Measurements from ENCODE around the gene LGALS7B. TPM values are rescaled to one million over a fixed set of nuclear protein-coding genes. Genes with fewer than 3 reads are reported as not detected.

The LGALS7B gene
- total RNA-seq, 1 experiment from 2014 or later = 3.2 TPM

DNA sequence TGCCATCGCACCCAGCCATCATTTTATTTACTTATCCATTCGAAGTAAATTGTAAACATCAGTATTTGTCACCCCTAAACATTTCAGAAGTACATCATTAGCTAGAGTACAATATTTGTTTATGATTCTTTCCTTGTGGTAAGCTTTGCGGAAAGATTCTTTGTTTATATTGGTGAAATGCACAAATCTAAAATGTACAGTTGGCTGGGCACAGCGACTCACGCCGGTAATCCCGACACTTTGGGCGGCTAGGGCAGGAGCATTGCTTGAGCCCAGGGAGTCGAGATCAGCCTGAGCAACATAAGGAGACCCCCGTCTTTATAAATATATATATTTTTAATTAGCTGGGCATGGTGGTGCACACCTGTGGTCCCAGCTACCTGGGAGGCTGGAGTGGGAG is 10.1 kb downstream of the LGALS7B start:
- no peaks in the 10 kb centered on the region for H3K9me3 Mint-ChIP-seq (ENCODE audit: low read depth, unreplicated experiment)
- no peak overlapping the region for H3K27ac Mint-ChIP-seq (ENCODE audit: unreplicated experiment)
- CTCF ChIA-PET = interaction anchor here (0.6 to 1.8 kb wide), 7 partner anchors 12 to 396 kb away, joined by 3 to 7 read pairs (median 3); partner anchors contain the start of genes FAM98C and LGALS4
- BruUV-seq (replicated peaks) = no TSS peak
- TF ChIP-seq, protein P1, sequence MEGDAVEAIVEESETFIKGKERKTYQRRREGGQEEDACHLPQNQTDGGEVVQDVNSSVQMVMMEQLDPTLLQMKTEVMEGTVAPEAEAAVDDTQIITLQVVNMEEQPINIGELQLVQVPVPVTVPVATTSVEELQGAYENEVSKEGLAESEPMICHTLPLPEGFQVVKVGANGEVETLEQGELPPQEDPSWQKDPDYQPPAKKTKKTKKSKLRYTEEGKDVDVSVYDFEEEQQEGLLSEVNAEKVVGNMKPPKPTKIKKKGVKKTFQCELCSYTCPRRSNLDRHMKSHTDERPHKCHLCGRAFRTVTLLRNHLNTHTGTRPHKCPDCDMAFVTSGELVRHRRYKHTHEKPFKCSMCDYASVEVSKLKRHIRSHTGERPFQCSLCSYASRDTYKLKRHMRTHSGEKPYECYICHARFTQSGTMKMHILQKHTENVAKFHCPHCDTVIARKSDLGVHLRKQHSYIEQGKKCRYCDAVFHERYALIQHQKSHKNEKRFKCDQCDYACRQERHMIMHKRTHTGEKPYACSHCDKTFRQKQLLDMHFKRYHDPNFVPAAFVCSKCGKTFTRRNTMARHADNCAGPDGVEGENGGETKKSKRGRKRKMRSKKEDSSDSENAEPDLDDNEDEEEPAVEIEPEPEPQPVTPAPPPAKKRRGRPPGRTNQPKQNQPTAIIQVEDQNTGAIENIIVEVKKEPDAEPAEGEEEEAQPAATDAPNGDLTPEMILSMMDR (IDR thresholded peaks at IDR 0.05; ENCODE audit: unreplicated experiment) = no peak
- H3K36me3 Mint-ChIP-seq (ENCODE audit: insufficient read depth, unreplicated experiment) = peaks cover 26% of the 10 kb centered on the region
- no peak for DNase-seq
- H3K4me1 Mint-ChIP-seq (ENCODE audit: low read depth, unreplicated experiment) = no peaks in the 10 kb centered on the region
- intact Hi-C loops (cut with micrococcal nuclease; ENCODE audit: unreplicated experiment) = loop anchor here (1.0 to 5.0 kb wide), 2 partner anchors 8 to 37 kb away; no protein-coding TSS in a partner anchor
- no peak overlapping the region for H3K4me3 Mint-ChIP-seq (ENCODE audit: low read depth, unreplicated experiment)
- no peaks in the 10 kb centered on the region for H3K27me3 Mint-ChIP-seq (ENCODE audit: unreplicated experiment)

GRCh38 chr19:38800577-38801347 is 11.8 kb downstream of the LGALS7B start:
- BruUV-seq (replicated peaks) = no TSS peak
- Mint-ChIP-seq H3K36me3 (ENCODE audit: insufficient read depth, unreplicated experiment) (peaks cover 33% of the 10 kb centered on the region), H3K27me3 (ENCODE audit: unreplicated experiment) (no peaks in the 10 kb centered on the region), H3K4me1 (ENCODE audit: low read depth, unreplicated experiment) (peaks cover 9% of the 10 kb centered on the region), H3K27ac (ENCODE audit: unreplicated experiment) (no peak overlapping the region), H3K4me3 (ENCODE audit: low read depth, unreplicated experiment) (no peak overlapping the region), H3K9me3 (ENCODE audit: low read depth, unreplicated experiment) (no peaks in the 10 kb centered on the region)
- intact Hi-C loops (cut with micrococcal nuclease; ENCODE audit: unreplicated experiment) = no loop called here
- CTCF ChIA-PET = interaction anchor here (0.6 kb wide), 1 partner anchor 248 kb away, joined by 5 read pairs; no protein-coding TSS in a partner anchor
- DNase-seq = no peak
- TF ChIP-seq, protein P1 (IDR thresholded peaks at IDR 0.05; ENCODE audit: unreplicated experiment) = no peak

GRCh38 chr19:38801359-38802095 is 12.5 kb downstream of the LGALS7B start:
- peaks cover 38% of the 10 kb centered on the region for H3K36me3 Mint-ChIP-seq (ENCODE audit: insufficient read depth, unreplicated experiment)
- intact Hi-C loops (cut with micrococcal nuclease; ENCODE audit: unreplicated experiment) = no loop called here
- H3K9me3 Mint-ChIP-seq (ENCODE audit: low read depth, unreplicated experiment) = no peaks in the 10 kb centered on the region
- CTCF ChIA-PET = interaction anchor here (0.6 to 1.7 kb wide), 2 partner anchors 30 to 249 kb away, joined by 4 to 5 read pairs; partner anchors contain the start of gene ECH1
- no peak overlapping the region for H3K4me3 Mint-ChIP-seq (ENCODE audit: low read depth, unreplicated experiment)
- no peak overlapping the region for H3K27ac Mint-ChIP-seq (ENCODE audit: unreplicated experiment)
- TSS peak; percentile 72 for BruUV-seq (replicated peaks)
- TF ChIP-seq, protein P1 (IDR thresholded peaks at IDR 0.05; ENCODE audit: unreplicated experiment) = no peak
- no peak for DNase-seq
- peaks cover 13% of the 10 kb centered on the region for H3K4me1 Mint-ChIP-seq (ENCODE audit: low read depth, unreplicated experiment)
- no peaks in the 10 kb centered on the region for H3K27me3 Mint-ChIP-seq (ENCODE audit: unreplicated experiment)

- Mint-ChIP-seq H3K4me3 (ENCODE audit: low read depth, unreplicated experiment) (no peak overlapping the region), H3K27ac (ENCODE audit: unreplicated experiment) (no peak overlapping the region), H3K9me3 (ENCODE audit: low read depth, unreplicated experiment) (no peaks in the 10 kb centered on the region), H3K36me3 (ENCODE audit: insufficient read depth, unreplicated experiment) (peaks cover 54% of the 10 kb centered on the region), H3K27me3 (ENCODE audit: unreplicated experiment) (no peaks in the 10 kb centered on the region), H3K4me1 (ENCODE audit: low read depth, unreplicated experiment) (peaks cover 33% of the 10 kb centered on the region)
- intact Hi-C loops (cut with micrococcal nuclease; ENCODE audit: unreplicated experiment) = no loop called here
- no TSS peak for BruUV-seq (replicated peaks)
- TF ChIP-seq, protein P1 (IDR thresholded peaks at IDR 0.05; ENCODE audit: unreplicated experiment) = no peak
- no peak for DNase-seq
- CTCF ChIA-PET = interaction anchor here (0.7 kb wide), 1 partner anchor 81 kb away, joined by 3 read pairs; no protein-coding TSS in a partner anchor
Observed at GRCh38 chr19:38803543-38803942, 14.5 kb downstream of the LGALS7B start.
